ENCODE measurements around the gene HPS3.
"Not testable (repeated sequence)": the region's sequence is repeated elsewhere in the genome, so short reads cannot be mapped to it uniquely, and the experiment has no call there.

The HPS3 gene

GRCh38 chr3:149090907-149091306 is 38.5 kb upstream of the HPS3 start:
- DNase-seq (ENCODE audit: low read depth): no peak
- TF ChIP-seq, protein P1, sequence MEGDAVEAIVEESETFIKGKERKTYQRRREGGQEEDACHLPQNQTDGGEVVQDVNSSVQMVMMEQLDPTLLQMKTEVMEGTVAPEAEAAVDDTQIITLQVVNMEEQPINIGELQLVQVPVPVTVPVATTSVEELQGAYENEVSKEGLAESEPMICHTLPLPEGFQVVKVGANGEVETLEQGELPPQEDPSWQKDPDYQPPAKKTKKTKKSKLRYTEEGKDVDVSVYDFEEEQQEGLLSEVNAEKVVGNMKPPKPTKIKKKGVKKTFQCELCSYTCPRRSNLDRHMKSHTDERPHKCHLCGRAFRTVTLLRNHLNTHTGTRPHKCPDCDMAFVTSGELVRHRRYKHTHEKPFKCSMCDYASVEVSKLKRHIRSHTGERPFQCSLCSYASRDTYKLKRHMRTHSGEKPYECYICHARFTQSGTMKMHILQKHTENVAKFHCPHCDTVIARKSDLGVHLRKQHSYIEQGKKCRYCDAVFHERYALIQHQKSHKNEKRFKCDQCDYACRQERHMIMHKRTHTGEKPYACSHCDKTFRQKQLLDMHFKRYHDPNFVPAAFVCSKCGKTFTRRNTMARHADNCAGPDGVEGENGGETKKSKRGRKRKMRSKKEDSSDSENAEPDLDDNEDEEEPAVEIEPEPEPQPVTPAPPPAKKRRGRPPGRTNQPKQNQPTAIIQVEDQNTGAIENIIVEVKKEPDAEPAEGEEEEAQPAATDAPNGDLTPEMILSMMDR (IDR thresholded peaks at IDR 0.05; ENCODE audit: low read depth, low read length): no peak
- TF ChIP-seq POLR2A (IDR thresholded peaks at IDR 0.05; ENCODE audit: extremely low read depth, insufficient read length) (no peak), MAX (IDR thresholded peaks at IDR 0.05; ENCODE audit: low read depth, low read length) (no peak), MYC (IDR thresholded peaks at IDR 0.05; ENCODE audit: low read depth, low read length) (no peak)
- no peak overlapping the region for H3K4me3 ChIP-seq (ENCODE audit: low read depth, low read length)

GRCh38 chr3:149091983-149092382 is 37.5 kb upstream of the HPS3 start:
- no peak for DNase-seq (ENCODE audit: low read depth)
- TF ChIP-seq MYC (IDR thresholded peaks at IDR 0.05; ENCODE audit: low read depth, low read length) (no peak), POLR2A (IDR thresholded peaks at IDR 0.05; ENCODE audit: extremely low read depth, insufficient read length) (no peak), MAX (IDR thresholded peaks at IDR 0.05; ENCODE audit: low read depth, low read length) (no peak)
- TF ChIP-seq, protein P1 (IDR thresholded peaks at IDR 0.05; ENCODE audit: low read depth, low read length): no peak
- no peak overlapping the region for H3K4me3 ChIP-seq (ENCODE audit: low read depth, low read length)

DNA sequence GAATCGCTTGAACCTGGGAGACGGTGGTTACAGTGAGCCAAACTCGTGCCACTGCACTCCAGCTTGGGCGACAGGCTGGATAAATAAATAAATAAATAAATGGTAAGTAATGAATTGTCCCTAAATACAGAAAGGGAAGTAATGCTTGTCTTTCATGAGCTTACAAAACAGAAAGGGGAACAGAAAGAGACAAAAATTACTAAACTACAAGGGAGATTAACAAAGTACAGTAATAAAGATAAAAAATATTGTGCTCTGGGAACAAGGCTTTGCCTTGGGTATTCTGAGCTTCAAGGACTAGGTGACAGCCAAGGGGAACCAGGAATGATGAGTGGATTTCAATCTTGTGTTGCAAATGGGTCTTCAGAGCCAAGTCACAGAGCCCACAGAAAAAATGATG is 34.0 kb upstream of the HPS3 start:
- TF ChIP-seq MYC (IDR thresholded peaks at IDR 0.05; ENCODE audit: low read depth, low read length): no peak
- no peak for DNase-seq (ENCODE audit: low read depth)
- no peak overlapping the region for H3K4me3 ChIP-seq (ENCODE audit: low read depth, low read length)

DNA sequence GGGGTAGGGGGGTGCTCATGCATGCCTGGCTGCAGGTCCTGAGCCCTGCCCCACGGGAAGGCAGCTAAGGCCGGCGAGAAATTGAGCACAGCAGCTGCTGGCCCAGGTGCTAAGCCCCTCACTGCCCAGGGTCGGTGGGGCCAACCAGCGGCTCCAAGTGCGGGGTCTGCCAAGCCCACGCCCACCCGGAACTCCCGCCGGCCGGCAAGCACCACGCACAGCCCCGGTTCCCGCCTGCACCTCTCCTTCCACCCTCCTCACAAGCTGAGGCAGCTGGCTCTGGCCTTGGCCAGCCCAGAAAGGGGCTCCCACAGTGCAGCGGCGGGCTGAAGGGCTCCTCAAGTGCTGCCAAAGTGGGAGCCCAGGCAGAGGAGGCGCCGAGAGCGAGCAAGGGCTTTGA is 31.5 kb upstream of the HPS3 start:
- DNase-seq (ENCODE audit: low read depth): not testable (repeated sequence)

GRCh38 chr3:149101154-149101553 is 28.3 kb upstream of the HPS3 start:
- no peak overlapping the region for H3K4me3 ChIP-seq (ENCODE audit: low read depth, low read length)
- TF ChIP-seq POLR2A (IDR thresholded peaks at IDR 0.05; ENCODE audit: extremely low read depth, insufficient read length): no peak
- no peak for TF ChIP-seq MAX (IDR thresholded peaks at IDR 0.05; ENCODE audit: low read depth, low read length)
- TF ChIP-seq MYC (IDR thresholded peaks at IDR 0.05; ENCODE audit: low read depth, low read length): no peak
- TF ChIP-seq, protein P1 (IDR thresholded peaks at IDR 0.05; ENCODE audit: low read depth, low read length): no peak
- no peak for DNase-seq (ENCODE audit: low read depth)

More for the DNA sequence above, 31.5 kb upstream of the HPS3 start:
- not testable (repeated sequence) for H3K4me3 ChIP-seq (ENCODE audit: low read depth, low read length)

GRCh38 chr3:149101641-149102040 is 27.8 kb upstream of the HPS3 start:
- TF ChIP-seq MYC (IDR thresholded peaks at IDR 0.05; ENCODE audit: low read depth, low read length) (no peak), POLR2A (IDR thresholded peaks at IDR 0.05; ENCODE audit: extremely low read depth, insufficient read length) (no peak), MAX (IDR thresholded peaks at IDR 0.05; ENCODE audit: low read depth, low read length) (no peak)
- TF ChIP-seq, protein P1 (IDR thresholded peaks at IDR 0.05; ENCODE audit: low read depth, low read length): no peak
- no peak overlapping the region for H3K4me3 ChIP-seq (ENCODE audit: low read depth, low read length)
- no peak for DNase-seq (ENCODE audit: low read depth)

GRCh38 chr3:149104484-149104883 is 25.0 kb upstream of the HPS3 start:
- no peak overlapping the region for H3K4me3 ChIP-seq (ENCODE audit: low read depth, low read length)
- DNase-seq (ENCODE audit: low read depth): no peak
- TF ChIP-seq MYC (IDR thresholded peaks at IDR 0.05; ENCODE audit: low read depth, low read length) (no peak), MAX (IDR thresholded peaks at IDR 0.05; ENCODE audit: low read depth, low read length) (no peak), POLR2A (IDR thresholded peaks at IDR 0.05; ENCODE audit: extremely low read depth, insufficient read length) (no peak)
- TF ChIP-seq, protein P1 (IDR thresholded peaks at IDR 0.05; ENCODE audit: low read depth, low read length): no peak
